Colonic mucosa (tissue), 4 donors: ENCODE results near the gene TOR3A. TPM values are rescaled to one million over a fixed set of nuclear protein-coding genes. Genes with fewer than 3 reads are reported as not detected.

Experiments
- DNase-seq: peaks from one replicate; pipeline ENCODE4 v3.0.0-alpha.2; 2020
- H3K27ac ChIP-seq: fragments of 200-600 bp; one replicate; pipeline ENCODE4 v1.8.0; 2021
- H3K27me3 ChIP-seq: fragments of 200-600 bp; one replicate; pipeline ENCODE4 v1.8.0; 2021
- H3K36me3 ChIP-seq: fragments of 200-600 bp; one replicate; pipeline ENCODE4 v1.8.0; 2021
- H3K4me1 ChIP-seq: fragments of 200-600 bp; one replicate; pipeline ENCODE4 v1.8.0; 2021; ENCODE audit warnings: mild to moderate bottlenecking
- H3K4me3 ChIP-seq: fragments of 200-600 bp; one replicate; pipeline ENCODE4 v1.8.0; 2021
- H3K9ac ChIP-seq, 2 donors: one replicate each; pipeline ENCODE4 v1.7.0; 2013; ENCODE audit warnings: control low read depth in 2 of 2, low read depth in 2 of 2, low read length in 2 of 2
- H3K9me3 ChIP-seq: fragments of 200-600 bp; one replicate; pipeline ENCODE4 v1.8.0; 2021
- CTCF ChIP-seq: fragments of 200-600 bp; IDR thresholded peaks from one replicate; pipeline ENCODE4 v1.8.0; 2022; ENCODE audit warnings: antibody characterized with exemption, mild to moderate bottlenecking
- intact Hi-C: fragments of 100-400 bp; cut with DNase I; formaldehyde crosslinking; loops from one replicate; pipeline ENCODE4 v1.14.1; 2022
- total RNA-seq, 2 donors: library from RNA; stranded (reverse); fragmentation: NEBNext Ultra II Directional in 1 of 2; extraction: Animal tissue kit (Norgen Biotek cat#: 25700) in 1 of 2; gene quantifications; one replicate each; pipeline ENCODE4 v1.2.1, GENCODE V29; 2021
- donor health status: healthy.
- donor health status: DM: no; HTN: no; CAD: no.
- donor health status: DM: no; HTN: no; CAD: no.

The TOR3A gene
- total RNA-seq, 2 donors from 2014 or later = 21.6 to 41.1 TPM

- H3K9ac ChIP-seq = no peak overlapping the region
- H3K27ac ChIP-seq = no peak overlapping the region
- no peaks in the 10 kb centered on the region for H3K27me3 ChIP-seq
- intact Hi-C loops = no loop called here
- no peaks in the 10 kb centered on the region for H3K36me3 ChIP-seq
- H3K4me3 ChIP-seq = no peak overlapping the region
- no peak for DNase-seq
- no peak for TF ChIP-seq CTCF
- no peaks in the 10 kb centered on the region for H3K4me1 ChIP-seq
- H3K9me3 ChIP-seq = no peaks in the 10 kb centered on the region
Observed at GRCh38 chr1:179058487-179059483, 23.1 kb upstream of the TOR3A start.

GRCh38 chr1:179061360-179062282, 20.2 kb upstream of the TOR3A start:
- Histone ChIP-seq H3K4me1 (no peaks in the 10 kb centered on the region), H3K9ac (no peak overlapping the region), H3K27me3 (no peaks in the 10 kb centered on the region), H3K9me3 (no peaks in the 10 kb centered on the region), H3K36me3 (no peaks in the 10 kb centered on the region), H3K27ac (no peak overlapping the region), H3K4me3 (no peak overlapping the region)
- no peak for DNase-seq
- TF ChIP-seq CTCF = no peak
- intact Hi-C loops = no loop called here

GRCh38 chr1:179066471-179066870, 15.4 kb upstream of the TOR3A start:
- Histone ChIP-seq H3K27ac (no peak overlapping the region), H3K27me3 (no peaks in the 10 kb centered on the region), H3K9me3 (no peaks in the 10 kb centered on the region), H3K9ac (no peak overlapping the region), H3K4me1 (no peaks in the 10 kb centered on the region), H3K4me3 (no peak overlapping the region), H3K36me3 (no peaks in the 10 kb centered on the region)
- intact Hi-C loops = no loop called here
- no peak for TF ChIP-seq CTCF
- DNase-seq = no peak

GRCh38 chr1:179077396-179077795, 4.5 kb upstream of the TOR3A start:
- Histone ChIP-seq H3K36me3 (no peaks in the 10 kb centered on the region), H3K27ac (no peak overlapping the region), H3K4me1 (peaks cover 5% of the 10 kb centered on the region), H3K9ac (no peak overlapping the region), H3K4me3 (no peak overlapping the region), H3K27me3 (no peaks in the 10 kb centered on the region), H3K9me3 (no peaks in the 10 kb centered on the region)
- intact Hi-C loops = loop anchor here (5.0 kb wide), 1 partner anchor 290 kb away; the partner anchor contains the start of gene AXDND1
- no peak for TF ChIP-seq CTCF
- no peak for DNase-seq

GRCh38 chr1:179079113-179079761, 2.6 kb upstream of the TOR3A start:
- peak; percentile 67 for DNase-seq
- no peaks in the 10 kb centered on the region for H3K27me3 ChIP-seq
- peaks cover 5% of the 10 kb centered on the region for H3K4me1 ChIP-seq
- no peaks in the 10 kb centered on the region for H3K36me3 ChIP-seq
- no peak overlapping the region for H3K9ac ChIP-seq
- no peak overlapping the region for H3K4me3 ChIP-seq
- intact Hi-C loops = loop anchor here (5.0 kb wide), 1 partner anchor 288 kb away; the partner anchor contains the start of gene AXDND1
- H3K27ac ChIP-seq = no peak overlapping the region
- TF ChIP-seq CTCF = peak; percentile 39
- no peaks in the 10 kb centered on the region for H3K9me3 ChIP-seq
